ENCODE results near the gene LSP1.
"Not testable (repeated sequence)": the region's sequence is repeated elsewhere in the genome, so short reads cannot be mapped to it uniquely, and the experiment has no call there.

Gene LSP1

GRCh38 chr11:1879342-1879940, 26.6 kb downstream of the LSP1 start:
- no peak for DNase-seq

- no peak for DNase-seq
Observed at GRCh38 chr11:1879941-1880720, 27.2 kb downstream of the LSP1 start.

DNA sequence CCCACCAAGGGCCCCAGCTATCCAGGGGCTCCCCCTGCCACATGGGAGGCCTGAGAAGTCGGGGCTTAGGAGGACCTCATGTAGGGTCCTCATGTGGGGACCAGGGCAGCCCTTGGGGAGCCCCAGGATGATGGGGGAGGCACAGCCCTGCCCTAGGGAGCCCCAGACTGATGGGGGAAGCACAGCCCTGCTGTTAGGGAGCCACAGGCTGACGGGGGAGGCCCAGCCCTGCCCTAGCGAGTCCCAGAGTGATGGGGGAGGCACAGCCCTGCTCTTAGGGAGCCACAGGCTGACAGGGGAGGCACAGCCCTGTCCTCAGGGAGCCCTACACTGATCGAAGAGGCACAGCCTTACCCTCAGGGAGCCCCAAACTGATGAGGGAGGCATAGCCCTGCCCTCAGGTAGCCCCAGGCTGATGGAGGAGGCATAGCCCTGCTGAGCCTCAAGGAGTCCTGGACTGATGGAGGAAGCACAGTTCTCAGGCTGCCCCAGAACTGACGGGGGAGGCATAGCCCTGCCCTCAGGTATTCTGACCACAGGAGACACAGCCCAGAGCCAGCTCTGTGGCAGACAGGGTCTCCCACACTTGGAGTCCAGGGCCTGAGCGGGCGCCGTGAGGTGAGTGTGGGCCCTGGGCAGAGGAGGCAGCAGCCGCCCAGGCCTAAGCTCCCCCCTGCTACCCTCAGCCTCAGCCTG, 28.0 kb downstream of the LSP1 start:
- no peak for DNase-seq

GRCh38 chr11:1881442-1882264, 28.8 kb downstream of the LSP1 start:
- no peak for DNase-seq

DNA sequence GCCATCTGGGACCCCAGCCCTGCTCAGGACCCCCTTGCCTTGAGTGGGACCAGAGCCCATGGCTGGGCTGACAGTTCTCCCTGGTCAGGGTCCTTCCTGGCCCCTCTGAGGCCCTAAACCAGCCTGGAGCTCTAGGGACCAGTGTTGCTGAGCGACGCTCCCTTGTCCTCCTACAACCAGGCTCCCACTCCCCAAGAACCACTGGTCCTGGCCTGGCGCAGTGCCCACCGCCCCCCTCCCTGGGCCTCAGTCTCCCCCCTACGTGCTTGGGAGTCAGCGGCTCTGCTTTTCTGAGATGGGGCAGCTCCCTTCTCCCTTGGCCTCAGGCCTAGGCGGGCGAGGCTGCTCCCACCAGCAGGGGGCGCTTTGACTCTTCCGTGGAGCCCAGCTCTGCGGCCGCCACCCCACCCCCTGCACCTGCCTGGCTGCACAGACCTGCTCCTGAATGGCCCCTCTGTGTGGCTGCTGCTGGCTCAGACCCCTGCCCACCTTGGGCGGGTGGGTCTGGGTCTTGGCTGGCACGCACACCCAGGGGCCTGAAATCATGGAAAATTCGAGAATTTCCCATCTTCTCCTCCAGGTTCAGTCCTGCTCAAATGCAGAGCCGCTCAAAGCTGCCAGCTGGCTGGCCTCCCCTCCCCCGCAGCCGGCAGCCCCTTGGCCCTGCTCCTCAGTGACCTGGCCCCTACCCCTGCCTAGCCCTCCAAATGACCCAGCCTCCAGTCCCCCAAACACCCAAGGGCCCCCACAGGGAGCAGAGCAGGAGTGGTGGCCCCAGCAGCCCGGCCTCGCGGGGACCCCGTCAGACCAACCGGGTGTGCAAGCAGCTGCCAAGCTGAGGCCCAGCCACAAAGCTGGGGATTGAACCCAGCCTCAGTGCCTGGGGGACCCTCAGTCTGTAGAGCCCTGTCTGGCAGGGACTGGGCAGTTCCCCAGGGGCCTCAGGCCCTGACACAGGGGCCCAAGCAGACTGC, 29.7 kb downstream of the LSP1 start:
- no peak for DNase-seq

- no peak for DNase-seq
Observed at GRCh38 chr11:1883346-1884302, 30.7 kb downstream of the LSP1 start.

- DNase-seq, result no peak
Observed at GRCh38 chr11:1884303-1884700, 31.4 kb downstream of the LSP1 start.

GRCh38 chr11:1886551-1886950, 33.7 kb downstream of the LSP1 start:
- not testable (repeated sequence) for DNase-seq

GRCh38 chr11:1887451-1888346, 34.8 kb downstream of the LSP1 start:
- no peak for DNase-seq

GRCh38 chr11:1888347-1888753, 35.5 kb downstream of the LSP1 start:
- DNase-seq, result no peak

DNA sequence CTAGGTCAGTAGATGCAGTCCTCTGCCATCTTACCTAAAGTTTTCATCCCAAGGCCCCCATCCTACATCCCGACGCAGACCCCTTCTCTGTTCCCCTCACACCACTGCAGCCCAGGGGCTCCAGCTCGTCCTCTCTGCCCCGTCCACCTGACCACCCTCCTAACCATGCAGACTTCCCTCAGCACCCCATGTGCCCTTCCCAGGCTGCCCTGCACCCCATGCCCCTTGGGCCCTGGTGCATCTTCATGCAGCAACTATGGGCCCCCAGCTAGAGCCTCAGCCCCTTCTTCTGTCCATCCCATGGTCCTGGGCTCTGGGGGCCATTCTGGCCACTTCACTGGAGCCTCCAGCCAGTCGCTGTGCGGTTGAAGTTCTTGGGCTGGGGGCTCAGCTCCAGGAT, 35.9 kb downstream of the LSP1 start:
- DNase-seq, result no peak

DNA sequence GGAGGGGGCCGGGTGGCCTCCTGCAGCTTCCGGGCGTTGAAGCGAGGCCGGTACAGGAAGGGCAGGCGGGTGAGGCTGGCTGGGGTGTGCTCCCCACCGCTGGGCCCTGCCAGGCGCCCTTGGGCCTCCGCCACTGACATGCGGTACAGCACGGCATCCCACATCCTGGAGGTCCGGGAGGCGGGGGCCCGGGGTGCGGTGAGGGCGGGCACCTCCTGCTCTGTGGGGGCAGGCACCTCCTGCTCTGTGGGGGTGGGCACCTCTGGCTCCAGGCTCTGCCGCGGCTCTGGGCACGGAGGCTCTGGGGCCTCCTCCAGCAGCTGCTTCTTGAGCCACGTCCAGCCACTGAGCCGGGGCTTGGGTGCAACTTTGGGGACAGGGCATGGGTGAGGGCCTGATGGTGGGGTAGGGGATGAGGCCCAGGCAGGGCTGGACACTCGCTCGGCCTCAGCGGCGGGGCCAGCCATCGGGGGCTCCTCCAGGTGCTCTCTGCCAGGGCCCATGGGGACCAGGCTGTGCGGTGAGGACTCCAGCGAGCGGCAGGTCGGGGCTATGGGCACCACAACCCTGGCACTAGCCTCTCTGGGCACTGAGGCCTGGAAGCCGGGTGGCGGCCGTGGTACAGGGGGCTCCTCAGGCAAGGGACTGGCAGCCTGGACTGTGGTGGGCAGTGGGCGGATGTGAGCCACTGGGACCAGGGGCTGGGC, 36.5 kb downstream of the LSP1 start:
- no peak for DNase-seq

DNA sequence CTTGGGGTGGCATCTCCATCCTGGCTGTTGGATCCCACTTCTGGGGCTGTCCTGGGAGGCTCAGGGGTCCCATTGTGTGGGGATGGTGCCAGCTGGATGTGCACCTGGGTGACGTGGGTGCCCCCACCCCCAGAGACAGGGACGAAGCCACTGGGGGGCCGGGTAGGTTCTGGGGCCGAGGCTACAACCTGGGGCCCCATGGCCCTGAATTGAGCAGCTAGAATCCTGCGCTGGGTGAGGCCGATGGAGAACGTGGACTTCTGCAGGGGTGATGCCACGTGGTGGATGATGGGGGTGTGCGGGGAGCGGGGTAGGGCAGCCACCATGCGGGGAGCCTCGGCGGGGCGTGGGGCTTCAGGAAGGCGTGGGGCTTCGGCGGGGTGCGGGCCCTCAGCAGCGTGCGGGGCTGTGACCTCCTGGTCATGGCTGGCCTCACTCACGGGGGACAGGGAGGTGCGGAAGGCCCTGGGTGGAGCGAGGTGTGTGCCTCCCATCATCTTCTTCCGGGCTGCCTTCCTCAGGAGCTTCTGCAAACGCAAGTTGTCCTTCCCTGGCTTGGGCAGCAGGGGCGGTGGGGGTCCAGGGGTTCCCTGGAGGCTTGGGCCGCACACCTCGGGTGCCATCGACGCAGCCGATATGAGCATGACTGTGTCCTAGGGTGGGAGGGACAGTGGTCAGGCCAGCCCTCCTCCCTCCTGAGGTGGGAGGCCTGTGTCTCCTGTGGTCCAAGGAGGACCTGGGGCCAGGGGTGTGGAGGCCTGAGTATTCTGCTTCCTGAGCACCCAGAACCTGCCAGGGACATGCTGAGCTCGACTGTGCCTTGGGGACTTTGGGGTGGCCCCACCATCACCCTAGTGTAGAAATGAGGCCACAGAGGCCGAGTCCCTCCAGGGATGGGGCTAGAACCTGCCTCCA, 37.3 kb downstream of the LSP1 start:
- no peak for DNase-seq

- DNase-seq, result no peak
Observed at GRCh38 chr11:1890856-1891830, 38.3 kb downstream of the LSP1 start.

DNA sequence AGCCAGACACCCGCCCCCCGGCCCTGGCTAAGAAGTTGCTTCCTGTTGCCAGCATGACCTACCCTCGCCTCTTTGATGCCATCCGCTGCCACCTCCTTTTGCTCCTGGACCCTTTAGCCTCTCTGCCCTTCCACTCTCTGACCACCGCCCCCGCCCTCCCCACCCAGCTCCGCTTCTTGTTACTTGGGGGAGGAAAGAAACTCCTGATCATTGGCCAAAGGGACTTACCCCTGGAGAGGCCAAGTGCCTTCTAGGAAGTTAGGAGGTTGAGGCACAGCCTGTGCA, 38.9 kb downstream of the LSP1 start, which contains the start of gene PRR33:
Gene PRR33 (minus strand): TSS at position 65 of the 285 bp plus-strand sequence. CDS start 1,311 bp downstream, outside the sequence.
- DNase-seq, result no peak

DNA sequence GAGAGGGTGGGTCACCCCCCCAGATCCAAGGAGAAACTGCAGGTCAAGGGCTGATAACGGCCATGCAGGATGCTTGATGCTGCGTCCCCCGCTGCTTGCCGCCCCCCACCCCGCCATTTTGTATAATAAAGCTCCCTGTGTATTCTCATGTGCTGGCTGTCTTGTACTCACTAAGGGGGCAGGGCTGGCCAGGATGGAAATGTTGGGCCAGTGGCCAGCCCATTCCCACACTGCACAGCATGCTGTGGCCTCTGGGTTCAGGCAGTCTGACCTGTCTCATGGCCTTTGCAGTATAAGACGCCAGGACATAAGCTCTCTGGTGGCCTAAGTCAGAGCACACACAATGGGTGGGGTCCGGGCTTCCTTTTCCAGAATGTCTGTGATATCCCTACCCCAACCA, 39.2 kb downstream of the LSP1 start:
- no peak for DNase-seq

GRCh38 chr11:1892558-1892957, 39.7 kb downstream of the LSP1 start:
- DNase-seq, result no peak
